GM18505 (cell line): ENCODE data around the gene ITPRID2.

ENCODE experiments used
- ATAC-seq: cut with Tn5 transposase; IDR thresholded peaks from one replicate; pipeline ENCODE4 v1.9.1; 2021; ENCODE audit not compliant: unreplicated experiment
- POLR2A ChIP-seq: IDR thresholded peaks from 4 replicates; pipeline ENCODE4 v1.6.1; 2011; ENCODE audit warnings: borderline replicate concordance; ENCODE audit not compliant: insufficient read depth, insufficient read length; ENCODE audit errors: extremely low read depth

Gene ITPRID2

GRCh38 chr2:181862583-181863281 is 28.8 kb upstream of the ITPRID2 start:
- ATAC-seq = no peak
- TF ChIP-seq POLR2A = no peak

- ATAC-seq = no peak
- no peak for TF ChIP-seq POLR2A
Observed at GRCh38 chr2:181872178-181872577, 19.4 kb upstream of the ITPRID2 start.

GRCh38 chr2:181876614-181877063 is 14.9 kb upstream of the ITPRID2 start:
- ATAC-seq = no peak
- no peak for TF ChIP-seq POLR2A

- TF ChIP-seq POLR2A = no peak
- no peak for ATAC-seq
Observed at GRCh38 chr2:181877181-181877664, 14.3 kb upstream of the ITPRID2 start.

- no peak for TF ChIP-seq POLR2A
Observed at GRCh38 chr2:181878448-181878847, 13.1 kb upstream of the ITPRID2 start.

GRCh38 chr2:181879295-181879694 is 12.2 kb upstream of the ITPRID2 start:
- ATAC-seq = no peak
- no peak for TF ChIP-seq POLR2A

More at GRCh38 chr2:181878448-181878847, 13.1 kb upstream of the ITPRID2 start:
- ATAC-seq = no peak

- ATAC-seq = no peak
- TF ChIP-seq POLR2A = no peak
Observed at GRCh38 chr2:181882246-181883020, 9.1 kb upstream of the ITPRID2 start.

GRCh38 chr2:181884601-181885000 is 6.9 kb upstream of the ITPRID2 start:
- TF ChIP-seq POLR2A = no peak
- ATAC-seq = no peak

- no peak for TF ChIP-seq POLR2A
- no peak for ATAC-seq
Observed at GRCh38 chr2:181885096-181885495, 6.4 kb upstream of the ITPRID2 start.

- TF ChIP-seq POLR2A = no peak
- no peak for ATAC-seq
Observed at GRCh38 chr2:181886192-181886591, 5.3 kb upstream of the ITPRID2 start.

GRCh38 chr2:181887045-181887444 is 4.5 kb upstream of the ITPRID2 start:
- no peak for TF ChIP-seq POLR2A

GRCh38 chr2:181889776-181890175 is 1.8 kb upstream of the ITPRID2 start:
- no peak for TF ChIP-seq POLR2A
- ATAC-seq = no peak

More at GRCh38 chr2:181887045-181887444, 4.5 kb upstream of the ITPRID2 start:
- no peak for ATAC-seq

GRCh38 chr2:181890271-181890670 is 1.3 kb upstream of the ITPRID2 start:
- ATAC-seq = no peak
- TF ChIP-seq POLR2A = no peak
